ENCODE data around the gene SYNE4.
"Not testable (repeated sequence)": the region's sequence is repeated elsewhere in the genome, so short reads cannot be mapped to it uniquely, and the experiment has no call there.

SYNE4 gene

DNA sequence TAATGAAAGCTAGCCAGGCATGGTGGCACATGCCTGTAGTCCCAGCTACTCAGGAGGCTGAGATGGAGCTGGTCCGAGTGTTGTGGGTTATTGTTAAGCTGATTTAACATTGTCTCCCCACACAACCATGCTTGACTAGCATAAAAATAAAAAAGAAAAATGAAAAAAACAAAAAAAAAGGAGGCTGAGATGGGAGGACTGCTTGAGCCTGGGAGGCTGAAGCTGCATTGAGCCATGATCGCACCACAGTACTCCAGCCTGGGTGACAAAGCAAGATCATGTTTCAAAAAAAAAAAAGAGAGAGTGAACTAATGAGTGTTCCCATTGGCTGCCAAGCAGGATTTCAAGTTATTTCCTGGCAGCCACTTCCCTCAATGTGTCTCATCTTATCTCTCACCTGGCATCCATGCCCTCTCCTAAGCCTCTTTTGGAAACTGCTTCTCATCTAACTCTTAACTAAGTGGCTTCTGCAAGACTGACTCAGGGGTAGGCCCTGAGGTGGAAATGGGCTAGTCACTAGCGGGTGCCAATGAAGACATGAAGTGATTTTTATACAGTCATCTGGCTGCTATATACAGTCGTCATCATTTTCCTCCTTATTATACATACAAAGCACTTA is 40.6 kb upstream of the SYNE4 start:
- no peak for DNase-seq (ENCODE audit: low read depth)
- H3K4me3 ChIP-seq (ENCODE audit: low read depth, low read length) = no peak overlapping the region
- TF ChIP-seq MYC (IDR thresholded peaks at IDR 0.05; ENCODE audit: low read depth, low read length) (no peak), POLR2A (IDR thresholded peaks at IDR 0.05; ENCODE audit: extremely low read depth, insufficient read length) (no peak)
- TF ChIP-seq, protein P1, sequence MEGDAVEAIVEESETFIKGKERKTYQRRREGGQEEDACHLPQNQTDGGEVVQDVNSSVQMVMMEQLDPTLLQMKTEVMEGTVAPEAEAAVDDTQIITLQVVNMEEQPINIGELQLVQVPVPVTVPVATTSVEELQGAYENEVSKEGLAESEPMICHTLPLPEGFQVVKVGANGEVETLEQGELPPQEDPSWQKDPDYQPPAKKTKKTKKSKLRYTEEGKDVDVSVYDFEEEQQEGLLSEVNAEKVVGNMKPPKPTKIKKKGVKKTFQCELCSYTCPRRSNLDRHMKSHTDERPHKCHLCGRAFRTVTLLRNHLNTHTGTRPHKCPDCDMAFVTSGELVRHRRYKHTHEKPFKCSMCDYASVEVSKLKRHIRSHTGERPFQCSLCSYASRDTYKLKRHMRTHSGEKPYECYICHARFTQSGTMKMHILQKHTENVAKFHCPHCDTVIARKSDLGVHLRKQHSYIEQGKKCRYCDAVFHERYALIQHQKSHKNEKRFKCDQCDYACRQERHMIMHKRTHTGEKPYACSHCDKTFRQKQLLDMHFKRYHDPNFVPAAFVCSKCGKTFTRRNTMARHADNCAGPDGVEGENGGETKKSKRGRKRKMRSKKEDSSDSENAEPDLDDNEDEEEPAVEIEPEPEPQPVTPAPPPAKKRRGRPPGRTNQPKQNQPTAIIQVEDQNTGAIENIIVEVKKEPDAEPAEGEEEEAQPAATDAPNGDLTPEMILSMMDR (IDR thresholded peaks at IDR 0.05; ENCODE audit: low read depth, low read length) = no peak
- TF ChIP-seq, protein P2, sequence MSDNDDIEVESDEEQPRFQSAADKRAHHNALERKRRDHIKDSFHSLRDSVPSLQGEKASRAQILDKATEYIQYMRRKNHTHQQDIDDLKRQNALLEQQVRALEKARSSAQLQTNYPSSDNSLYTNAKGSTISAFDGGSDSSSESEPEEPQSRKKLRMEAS (IDR thresholded peaks at IDR 0.05; ENCODE audit: low read depth, low read length) = no peak

DNA sequence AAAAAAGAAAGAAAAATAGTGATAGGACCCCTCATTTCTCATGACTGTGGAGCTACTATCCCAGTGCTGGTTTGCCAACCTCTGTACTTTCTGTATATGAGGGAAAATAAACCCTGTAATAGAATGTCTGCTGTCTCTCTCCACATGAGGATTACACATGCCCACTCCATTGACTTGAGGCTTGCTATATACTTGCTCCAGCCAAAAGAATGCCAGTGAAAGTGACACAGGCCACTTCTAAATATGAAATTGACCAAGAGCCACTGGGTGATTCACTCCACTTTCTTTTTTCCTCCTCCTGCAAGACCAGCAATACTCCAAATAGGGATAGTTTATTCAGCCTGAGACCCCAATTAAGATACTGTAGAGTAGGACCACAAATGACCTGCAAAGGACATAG is 39.2 kb upstream of the SYNE4 start:
- no peak overlapping the region for H3K4me3 ChIP-seq (ENCODE audit: low read depth, low read length)
- TF ChIP-seq, protein P2 (IDR thresholded peaks at IDR 0.05; ENCODE audit: low read depth, low read length) = no peak
- TF ChIP-seq MYC (IDR thresholded peaks at IDR 0.05; ENCODE audit: low read depth, low read length) (no peak), POLR2A (IDR thresholded peaks at IDR 0.05; ENCODE audit: extremely low read depth, insufficient read length) (no peak)
- TF ChIP-seq, protein P1 (IDR thresholded peaks at IDR 0.05; ENCODE audit: low read depth, low read length) = no peak
- no peak for DNase-seq (ENCODE audit: low read depth)

DNA sequence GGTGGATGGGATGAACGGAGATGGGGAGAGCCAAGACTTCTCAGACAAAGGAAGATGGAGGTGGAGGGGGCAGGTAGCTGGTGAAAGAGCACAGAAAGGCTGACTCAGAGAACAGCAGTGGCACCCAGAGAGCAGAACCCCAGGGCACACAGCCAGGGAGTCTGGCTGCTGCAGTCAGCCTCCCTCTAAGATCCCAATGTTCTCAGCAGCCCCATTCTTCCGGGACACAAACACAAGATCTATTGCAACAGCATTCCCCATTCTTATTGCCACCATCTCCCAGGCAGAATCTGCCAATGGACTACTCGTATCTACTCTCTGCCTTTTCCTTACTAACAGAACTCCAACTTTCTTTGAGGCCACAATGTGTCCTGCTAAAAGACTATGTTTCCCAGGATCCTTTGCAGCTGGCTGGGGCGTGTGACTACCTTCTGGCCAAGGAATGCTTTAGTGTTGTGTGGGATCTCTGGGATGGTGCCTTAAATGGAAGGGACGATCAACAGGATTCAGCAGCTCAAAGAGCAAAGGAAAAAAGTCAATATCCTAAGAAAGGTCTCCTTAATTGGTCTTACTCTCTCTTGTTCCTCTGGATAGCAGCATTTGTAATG is 37.9 kb upstream of the SYNE4 start:
- no peak for DNase-seq (ENCODE audit: low read depth)
- H3K4me3 ChIP-seq (ENCODE audit: low read depth, low read length) = no peak overlapping the region
- TF ChIP-seq, protein P1 (IDR thresholded peaks at IDR 0.05; ENCODE audit: low read depth, low read length) = no peak
- TF ChIP-seq POLR2A (IDR thresholded peaks at IDR 0.05; ENCODE audit: extremely low read depth, insufficient read length) (no peak), MYC (IDR thresholded peaks at IDR 0.05; ENCODE audit: low read depth, low read length) (no peak)
- TF ChIP-seq, protein P2 (IDR thresholded peaks at IDR 0.05; ENCODE audit: low read depth, low read length) = no peak

DNA sequence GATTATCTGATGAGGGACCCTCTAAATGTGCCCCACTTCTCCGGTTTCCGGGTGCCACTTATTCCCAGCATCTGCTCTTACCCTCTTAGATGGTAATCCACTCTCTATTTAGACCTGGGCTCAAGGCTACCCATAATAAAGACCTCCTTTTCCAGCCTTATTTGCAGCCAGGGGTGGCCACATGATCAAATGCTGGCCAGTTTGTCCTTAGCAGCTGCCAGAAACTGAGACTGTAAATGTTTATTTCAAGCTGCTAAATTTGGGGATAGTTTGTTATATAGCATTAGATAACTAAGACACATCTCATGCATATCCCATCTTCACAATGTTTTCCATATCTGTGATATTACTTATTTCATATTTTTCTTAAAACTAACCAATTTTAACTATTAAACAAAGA is 35.3 kb upstream of the SYNE4 start:
- TF ChIP-seq MYC (IDR thresholded peaks at IDR 0.05; ENCODE audit: low read depth, low read length) (no peak), POLR2A (IDR thresholded peaks at IDR 0.05; ENCODE audit: extremely low read depth, insufficient read length) (no peak)
- TF ChIP-seq, protein P2 (IDR thresholded peaks at IDR 0.05; ENCODE audit: low read depth, low read length) = no peak
- TF ChIP-seq, protein P1 (IDR thresholded peaks at IDR 0.05; ENCODE audit: low read depth, low read length) = no peak
- no peak overlapping the region for H3K4me3 ChIP-seq (ENCODE audit: low read depth, low read length)
- no peak for DNase-seq (ENCODE audit: low read depth)

DNA sequence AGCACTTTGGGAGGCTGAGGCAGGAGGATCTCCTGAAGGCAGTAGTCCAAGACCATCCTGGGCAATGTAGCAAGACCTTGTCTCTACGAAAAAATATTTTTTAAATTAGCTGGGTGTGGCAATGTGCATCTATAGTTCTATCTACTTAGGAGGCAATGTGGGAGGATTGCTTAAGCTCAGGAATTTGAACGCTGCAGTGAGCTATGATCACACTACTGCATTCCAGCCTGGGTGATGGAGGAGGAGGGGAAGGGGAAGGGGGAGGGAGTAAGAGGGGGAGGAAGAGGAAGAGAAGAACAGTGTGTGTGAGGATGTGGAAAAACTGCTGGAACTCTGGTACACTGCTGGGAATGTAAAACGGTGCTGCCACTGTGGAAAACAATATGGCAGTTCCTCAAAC is 33.2 kb upstream of the SYNE4 start:
- no peak for TF ChIP-seq MYC (IDR thresholded peaks at IDR 0.05; ENCODE audit: low read depth, low read length)
- no peak for TF ChIP-seq POLR2A (IDR thresholded peaks at IDR 0.05; ENCODE audit: extremely low read depth, insufficient read length)
- TF ChIP-seq, protein P2 (IDR thresholded peaks at IDR 0.05; ENCODE audit: low read depth, low read length) = no peak
- TF ChIP-seq, protein P1 (IDR thresholded peaks at IDR 0.05; ENCODE audit: low read depth, low read length) = no peak
- H3K4me3 ChIP-seq (ENCODE audit: low read depth, low read length) = no peak overlapping the region
- no peak for DNase-seq (ENCODE audit: low read depth)

DNA sequence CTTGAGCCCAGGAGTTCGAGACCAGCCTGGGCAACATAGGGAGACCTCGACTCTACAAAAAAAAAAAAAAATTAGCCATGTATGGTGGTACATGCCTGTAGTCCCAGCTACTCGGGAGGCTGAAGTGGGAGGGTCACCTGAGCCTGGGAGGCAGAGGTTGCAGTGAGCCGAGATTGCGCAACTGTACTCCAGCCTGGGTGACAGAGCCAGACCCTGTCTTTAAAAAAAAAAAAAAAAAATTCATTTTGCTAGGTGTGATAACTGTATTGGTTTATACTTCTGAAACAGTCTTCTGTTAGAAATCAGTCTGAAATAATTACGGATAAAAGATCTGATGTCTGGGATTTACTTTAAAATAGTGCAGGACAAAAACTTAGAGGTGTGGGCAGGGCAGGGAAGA is 32.5 kb upstream of the SYNE4 start:
- not testable (repeated sequence) for DNase-seq (ENCODE audit: low read depth)

More for the DNA sequence above, 32.5 kb upstream of the SYNE4 start:
- not testable (repeated sequence) for H3K4me3 ChIP-seq (ENCODE audit: low read depth, low read length)

All from NB4 (cell line).